ENCODE results near the gene FLT1.

The FLT1 gene

DNA sequence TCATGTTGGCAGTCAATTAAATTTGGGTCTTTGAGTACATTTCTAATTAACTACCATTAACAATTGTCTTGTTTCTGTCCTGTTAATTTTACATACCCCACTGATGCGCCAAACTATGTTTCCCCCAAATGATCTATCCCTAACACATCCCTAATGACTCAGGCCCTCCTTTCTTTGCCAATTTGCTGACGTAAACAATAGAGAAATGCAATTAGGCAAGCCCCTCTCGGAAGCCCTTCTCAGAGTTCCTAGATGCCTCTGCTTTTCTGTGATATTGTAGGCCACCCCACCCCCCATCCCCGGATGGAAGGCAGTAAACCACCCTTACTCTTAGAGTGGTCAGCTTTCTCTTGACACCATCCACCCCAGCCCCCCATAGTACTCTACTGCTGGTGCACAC is 74.2 kb downstream of the FLT1 start:
- H3K27ac Mint-ChIP-seq, result no peak overlapping the region
- H3K27me3 Mint-ChIP-seq, result no peaks in the 10 kb centered on the region
- no peaks in the 10 kb centered on the region for H3K9me3 Mint-ChIP-seq (ENCODE audit: low read depth)
- no peak overlapping the region for H3K4me3 Mint-ChIP-seq
- peaks cover 12% of the 10 kb centered on the region for H3K4me1 Mint-ChIP-seq (ENCODE audit: low read depth)
- H3K36me3 Mint-ChIP-seq, result peaks cover 5% of the 10 kb centered on the region

DNA sequence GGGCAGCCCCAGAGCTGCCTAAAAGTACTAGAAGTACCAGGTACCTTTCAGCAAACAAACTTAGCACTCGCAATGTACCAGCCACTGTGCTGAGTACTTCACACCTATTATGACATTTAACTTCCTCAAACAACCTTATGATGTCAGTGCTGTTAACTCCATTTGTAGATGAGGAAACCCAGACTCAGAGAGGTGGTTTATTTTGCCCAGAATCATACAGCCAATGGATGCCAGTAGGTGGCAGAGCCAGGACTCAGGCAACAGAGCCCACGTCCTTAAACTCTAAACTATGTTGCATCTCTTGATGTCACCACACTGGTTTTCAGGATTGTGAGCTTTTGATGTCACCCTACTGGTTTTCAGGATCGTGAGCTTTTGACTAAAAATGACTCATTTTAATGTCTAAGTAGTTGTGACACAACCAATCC is 78.9 kb downstream of the FLT1 start:
- no peak overlapping the region for H3K27ac Mint-ChIP-seq
- no peak overlapping the region for H3K4me3 Mint-ChIP-seq
- H3K36me3 Mint-ChIP-seq, result peaks cover 3% of the 10 kb centered on the region
- H3K27me3 Mint-ChIP-seq, result peaks cover 2% of the 10 kb centered on the region
- no peaks in the 10 kb centered on the region for H3K9me3 Mint-ChIP-seq (ENCODE audit: low read depth)
- no peaks in the 10 kb centered on the region for H3K4me1 Mint-ChIP-seq (ENCODE audit: low read depth)

DNA sequence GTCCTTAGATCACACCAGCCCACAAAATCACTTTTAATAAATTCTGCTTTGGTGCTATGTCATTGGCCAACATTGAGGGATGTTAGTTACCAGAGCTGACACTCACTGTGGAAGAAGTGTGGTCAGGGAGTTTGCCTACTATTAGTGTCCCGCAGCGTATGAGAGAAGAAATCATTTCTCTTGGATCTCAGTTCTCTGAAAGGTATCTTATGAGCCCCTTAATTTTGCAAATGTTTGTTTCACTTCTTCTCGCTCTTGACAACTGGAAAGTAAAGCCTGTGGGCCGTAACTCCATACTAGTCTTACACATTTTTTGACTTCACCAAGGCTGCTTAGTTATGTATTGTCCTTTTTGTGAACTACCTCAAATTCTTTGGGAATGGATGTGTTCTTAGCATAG is 80.9 kb downstream of the FLT1 start:
- Mint-ChIP-seq H3K4me3 (no peak overlapping the region), H3K27me3 (peaks cover 2% of the 10 kb centered on the region), H3K27ac (no peak overlapping the region), H3K36me3 (no peaks in the 10 kb centered on the region), H3K9me3 (ENCODE audit: low read depth) (no peaks in the 10 kb centered on the region), H3K4me1 (ENCODE audit: low read depth) (peaks cover under 1% of the 10 kb centered on the region)

DNA sequence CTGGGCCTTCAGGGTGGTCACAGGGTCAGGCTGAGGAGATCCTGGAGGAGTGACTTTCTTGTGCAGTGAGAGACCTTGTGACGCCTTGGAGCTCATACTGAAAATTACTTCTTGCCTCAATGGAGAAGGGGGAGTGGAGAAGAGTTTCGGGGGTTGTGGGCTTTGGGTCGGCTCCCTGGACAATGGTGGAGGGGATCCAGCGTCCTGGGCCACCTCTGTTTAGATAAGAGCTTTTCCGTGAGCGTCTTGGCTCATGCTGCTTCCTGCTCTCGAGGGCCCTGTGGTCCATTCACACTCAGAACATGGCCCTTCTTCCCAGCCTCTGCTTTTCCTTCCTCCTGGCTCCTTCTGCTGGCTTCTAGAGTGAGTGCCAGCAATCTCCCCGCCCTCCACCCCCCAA is 81.9 kb downstream of the FLT1 start:
- Mint-ChIP-seq H3K9me3 (ENCODE audit: low read depth) (no peaks in the 10 kb centered on the region), H3K27me3 (peaks cover 2% of the 10 kb centered on the region), H3K4me1 (ENCODE audit: low read depth) (peaks cover 8% of the 10 kb centered on the region), H3K4me3 (no peak overlapping the region), H3K27ac (no peak overlapping the region), H3K36me3 (no peaks in the 10 kb centered on the region)

DNA sequence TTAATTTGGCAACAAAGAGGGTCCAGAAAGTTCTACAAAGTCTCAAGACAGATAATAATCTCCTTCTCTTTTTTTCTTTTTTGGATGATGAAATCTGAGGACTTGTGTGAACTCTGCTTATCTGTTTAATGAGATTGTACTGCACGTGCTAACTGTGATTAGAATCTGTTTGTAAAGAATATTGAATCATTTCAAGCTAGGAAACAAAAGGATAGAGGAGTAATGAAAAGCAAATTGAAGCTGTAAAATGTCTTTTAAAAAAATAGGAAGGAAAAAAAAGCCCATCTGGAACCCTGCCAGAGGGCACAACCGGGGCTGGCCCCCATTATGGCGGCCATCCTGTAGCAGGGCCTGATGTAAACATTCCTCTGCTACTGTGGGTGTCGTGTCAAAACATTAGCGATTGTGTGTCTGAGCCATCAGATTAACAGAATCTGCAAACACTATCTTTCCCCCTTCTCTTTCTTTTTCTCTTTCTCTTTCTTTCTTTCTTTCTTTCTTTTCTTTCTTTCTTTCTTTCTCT is 83.0 kb downstream of the FLT1 start:
- peaks cover 2% of the 10 kb centered on the region for H3K27me3 Mint-ChIP-seq
- no peak overlapping the region for H3K27ac Mint-ChIP-seq
- H3K4me3 Mint-ChIP-seq, result no peak overlapping the region
- no peaks in the 10 kb centered on the region for H3K36me3 Mint-ChIP-seq
- H3K4me1 Mint-ChIP-seq (ENCODE audit: low read depth), result peaks cover 8% of the 10 kb centered on the region
- H3K9me3 Mint-ChIP-seq (ENCODE audit: low read depth), result no peaks in the 10 kb centered on the region

- H3K9me3 Mint-ChIP-seq (ENCODE audit: low read depth), result no peaks in the 10 kb centered on the region
- H3K4me1 Mint-ChIP-seq (ENCODE audit: low read depth), result peaks cover 8% of the 10 kb centered on the region
- no peak overlapping the region for H3K27ac Mint-ChIP-seq
- H3K4me3 Mint-ChIP-seq, result no peak overlapping the region
- H3K27me3 Mint-ChIP-seq, result peaks cover 2% of the 10 kb centered on the region
- no peaks in the 10 kb centered on the region for H3K36me3 Mint-ChIP-seq
Measured at GRCh38 chr13:28410096-28410495, 84.8 kb downstream of the FLT1 start.

GRCh38 chr13:28409648-28410047 is 85.3 kb downstream of the FLT1 start:
- H3K4me3 Mint-ChIP-seq, result no peak overlapping the region
- no peaks in the 10 kb centered on the region for H3K9me3 Mint-ChIP-seq (ENCODE audit: low read depth)
- no peaks in the 10 kb centered on the region for H3K36me3 Mint-ChIP-seq
- H3K27ac Mint-ChIP-seq, result no peak overlapping the region
- peaks cover 8% of the 10 kb centered on the region for H3K4me1 Mint-ChIP-seq (ENCODE audit: low read depth)
- peaks cover 2% of the 10 kb centered on the region for H3K27me3 Mint-ChIP-seq

DNA sequence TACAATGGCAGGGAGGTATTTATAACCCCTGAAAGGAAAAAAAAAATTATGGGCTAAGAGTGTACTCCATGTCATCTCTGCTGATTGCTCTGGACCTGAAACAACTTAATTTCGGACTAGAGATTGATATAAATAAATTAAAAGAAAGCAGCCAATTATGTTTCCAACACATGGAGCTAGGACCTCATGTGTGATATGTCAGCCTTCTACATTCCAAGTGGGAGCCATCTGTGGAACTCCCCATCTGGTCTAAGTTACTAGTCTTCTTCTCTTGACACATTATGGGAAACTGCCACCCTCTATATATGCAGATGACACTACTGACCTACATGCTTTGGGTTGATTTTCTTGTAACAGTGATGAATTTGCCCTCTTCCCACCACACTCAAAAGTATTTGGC is 86.1 kb downstream of the FLT1 start:
- peaks cover 2% of the 10 kb centered on the region for H3K27me3 Mint-ChIP-seq
- no peak overlapping the region for H3K4me3 Mint-ChIP-seq
- H3K27ac Mint-ChIP-seq, result no peak overlapping the region
- H3K4me1 Mint-ChIP-seq (ENCODE audit: low read depth), result peaks cover 8% of the 10 kb centered on the region
- H3K36me3 Mint-ChIP-seq, result no peaks in the 10 kb centered on the region
- H3K9me3 Mint-ChIP-seq (ENCODE audit: low read depth), result no peaks in the 10 kb centered on the region

GRCh38 chr13:28408235-28408848 is 86.6 kb downstream of the FLT1 start:
- Mint-ChIP-seq H3K36me3 (no peaks in the 10 kb centered on the region), H3K9me3 (ENCODE audit: low read depth) (no peaks in the 10 kb centered on the region), H3K27me3 (peaks cover 2% of the 10 kb centered on the region), H3K4me1 (ENCODE audit: low read depth) (peaks cover 8% of the 10 kb centered on the region), H3K4me3 (no peak overlapping the region), H3K27ac (no peak overlapping the region)

DNA sequence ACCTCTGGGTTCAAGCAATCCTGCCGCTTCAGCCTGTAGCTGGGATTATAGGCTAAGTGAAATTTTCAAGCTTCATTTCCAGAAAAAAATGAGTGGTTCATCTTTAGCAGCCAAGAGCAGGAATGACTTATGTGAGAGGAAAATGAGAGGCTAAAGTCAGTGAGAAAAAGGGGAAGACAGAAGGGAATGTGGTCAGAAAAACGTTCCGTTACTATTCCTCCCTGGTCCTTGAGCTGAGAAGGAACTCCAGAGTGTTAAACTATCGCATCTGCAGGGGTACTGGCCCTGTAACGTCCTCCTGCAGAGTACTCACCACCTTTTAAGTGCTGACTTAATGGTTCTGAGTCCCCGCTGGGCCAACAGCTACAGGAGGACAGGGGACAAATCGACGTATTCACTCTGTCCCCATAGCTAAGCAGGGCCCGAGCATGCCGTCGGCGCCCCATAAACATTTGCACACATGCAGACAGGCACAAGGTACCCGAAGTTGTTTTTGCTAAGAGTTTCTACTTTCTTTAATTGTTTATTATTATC is 88.1 kb downstream of the FLT1 start:
- H3K27me3 Mint-ChIP-seq, result peaks cover 2% of the 10 kb centered on the region
- H3K36me3 Mint-ChIP-seq, result peaks cover 4% of the 10 kb centered on the region
- H3K27ac Mint-ChIP-seq, result no peak overlapping the region
- no peaks in the 10 kb centered on the region for H3K9me3 Mint-ChIP-seq (ENCODE audit: low read depth)
- peaks cover 8% of the 10 kb centered on the region for H3K4me1 Mint-ChIP-seq (ENCODE audit: low read depth)
- no peak overlapping the region for H3K4me3 Mint-ChIP-seq

GRCh38 chr13:28402057-28402381 is 92.9 kb downstream of the FLT1 start:
- Mint-ChIP-seq H3K4me1 (ENCODE audit: low read depth) (no peaks in the 10 kb centered on the region), H3K27me3 (no peaks in the 10 kb centered on the region), H3K4me3 (no peak overlapping the region), H3K36me3 (peaks cover 4% of the 10 kb centered on the region), H3K27ac (no peak overlapping the region), H3K9me3 (ENCODE audit: low read depth) (no peaks in the 10 kb centered on the region)

- no peaks in the 10 kb centered on the region for H3K9me3 Mint-ChIP-seq (ENCODE audit: low read depth)
- no peaks in the 10 kb centered on the region for H3K27me3 Mint-ChIP-seq
- peaks cover 4% of the 10 kb centered on the region for H3K36me3 Mint-ChIP-seq
- H3K4me3 Mint-ChIP-seq, result no peak overlapping the region
- H3K27ac Mint-ChIP-seq, result no peak overlapping the region
- no peaks in the 10 kb centered on the region for H3K4me1 Mint-ChIP-seq (ENCODE audit: low read depth)
Measured at GRCh38 chr13:28401303-28402056, 93.4 kb downstream of the FLT1 start.

- no peak overlapping the region for H3K4me3 Mint-ChIP-seq
- H3K36me3 Mint-ChIP-seq, result no peaks in the 10 kb centered on the region
- H3K4me1 Mint-ChIP-seq (ENCODE audit: low read depth), result no peaks in the 10 kb centered on the region
- no peaks in the 10 kb centered on the region for H3K27me3 Mint-ChIP-seq
- H3K9me3 Mint-ChIP-seq (ENCODE audit: low read depth), result no peaks in the 10 kb centered on the region
- no peak overlapping the region for H3K27ac Mint-ChIP-seq
Measured at GRCh38 chr13:28396053-28396452, 98.9 kb downstream of the FLT1 start.

DNA sequence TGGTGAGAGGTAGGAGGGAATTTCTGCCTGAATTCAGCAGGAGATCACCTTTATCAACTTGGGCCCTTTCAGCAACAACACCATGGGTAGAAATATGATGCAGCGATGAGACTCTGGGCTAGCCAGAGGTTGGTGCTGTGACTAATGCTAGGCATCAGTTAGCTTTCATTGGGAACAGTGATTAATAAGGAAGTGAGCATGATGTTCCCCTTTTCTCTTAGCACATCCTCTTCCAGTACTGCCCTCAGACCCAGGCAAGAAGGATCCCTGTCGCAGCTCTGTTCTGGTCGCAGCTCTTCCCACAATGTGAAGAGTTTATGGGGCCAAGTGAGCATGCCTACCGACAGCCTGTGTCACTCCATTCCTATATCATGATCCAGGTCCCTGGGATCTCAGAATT is 100.5 kb downstream of the FLT1 start:
- Mint-ChIP-seq H3K36me3 (no peaks in the 10 kb centered on the region), H3K4me3 (no peak overlapping the region), H3K27me3 (no peaks in the 10 kb centered on the region), H3K27ac (no peak overlapping the region), H3K9me3 (ENCODE audit: low read depth) (no peaks in the 10 kb centered on the region), H3K4me1 (ENCODE audit: low read depth) (no peaks in the 10 kb centered on the region)

GRCh38 chr13:28392896-28393505 is 101.9 kb downstream of the FLT1 start:
- Mint-ChIP-seq H3K4me3 (no peak overlapping the region), H3K27ac (no peak overlapping the region), H3K4me1 (ENCODE audit: low read depth) (no peaks in the 10 kb centered on the region), H3K9me3 (ENCODE audit: low read depth) (no peaks in the 10 kb centered on the region), H3K36me3 (no peaks in the 10 kb centered on the region), H3K27me3 (no peaks in the 10 kb centered on the region)
